Retinal pigment epithelial cell (primary cell): ENCODE results near the gene MSRB2.
A peak's percentile ranks its signal among the peaks of the same experiment; 100 is the strongest.

ENCODE experiments used
- DNase-seq: peaks from one replicate; pipeline ENCODE4 v3.0.0-alpha.2; 2010; ENCODE audit warnings: low read depth
- H3K4me3 ChIP-seq: 2 replicates; pipeline ENCODE4 v1.5.1; 2011; ENCODE audit warnings: mild to moderate bottlenecking, low read length, control low read depth, moderate library complexity
- CTCF ChIP-seq: conservative IDR thresholded peaks from 2 replicates; pipeline ENCODE4 v1.5.1; 2011; ENCODE audit warnings: low read depth, low read length, control low read depth, inconsistent platforms

Gene MSRB2

GRCh38 chr10:23095404-23095965 lies at the start of gene MSRB2:
TSS of gene MSRB2 (plus strand) at chr10:23095579. CDS start at chr10:23095609, 30 bp downstream.
- peak; percentile 76 for DNase-seq
- peak within 1 kb of the TSS; percentile 64 for H3K4me3 ChIP-seq
- no peak for TF ChIP-seq CTCF

- no peak for TF ChIP-seq CTCF
- no peak overlapping the region for H3K4me3 ChIP-seq
- no peak for DNase-seq
Observed at GRCh38 chr10:23046027-23046426, 49.4 kb upstream of the MSRB2 start.

GRCh38 chr10:23047201-23048050 lies 48.0 kb upstream of the MSRB2 start:
- DNase-seq: no peak
- no peak for TF ChIP-seq CTCF
- no peak overlapping the region for H3K4me3 ChIP-seq

- H3K4me3 ChIP-seq: no peak overlapping the region
- DNase-seq: no peak
- TF ChIP-seq CTCF: no peak
Observed at GRCh38 chr10:23048191-23048590, 47.2 kb upstream of the MSRB2 start.

- TF ChIP-seq CTCF: no peak
- no peak for DNase-seq
Observed at GRCh38 chr10:23051278-23051677, 44.1 kb upstream of the MSRB2 start.

GRCh38 chr10:23051855-23052331 lies 43.5 kb upstream of the MSRB2 start:
- no peak for DNase-seq
- no peak overlapping the region for H3K4me3 ChIP-seq
- TF ChIP-seq CTCF: no peak

More at GRCh38 chr10:23051278-23051677, 44.1 kb upstream of the MSRB2 start:
- no peak overlapping the region for H3K4me3 ChIP-seq

- no peak overlapping the region for H3K4me3 ChIP-seq
- TF ChIP-seq CTCF: no peak
- no peak for DNase-seq
Observed at GRCh38 chr10:23053036-23053435, 42.3 kb upstream of the MSRB2 start.
